ENCODE data around the gene NASP.

DNA sequence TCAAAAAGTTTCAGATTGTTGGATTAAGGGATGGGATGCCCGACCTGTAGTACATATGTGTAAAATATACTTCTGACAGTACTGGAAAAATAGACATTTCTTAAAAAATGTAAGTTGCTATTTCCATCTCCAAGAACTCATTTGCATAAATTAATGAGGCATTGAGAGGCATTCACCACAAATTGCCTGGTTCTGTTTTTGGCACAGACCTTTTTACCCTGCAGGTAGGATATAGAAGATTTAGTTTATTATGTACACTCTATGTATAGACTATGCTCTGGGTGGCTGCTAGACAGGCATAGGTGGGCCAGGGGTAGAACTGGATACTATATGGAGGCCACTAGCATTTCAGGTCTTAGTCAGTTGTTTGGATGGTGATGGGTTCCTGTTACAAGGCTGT is 32.0 kb downstream of the NASP start:
- TF ChIP-seq NFYB (CRISPR knock-in tag; conservative IDR thresholded peaks at IDR 0.05; ENCODE audit: low read depth) (no peak), TEAD1 (CRISPR knock-in tag; IDR thresholded peaks at IDR 0.05) (no peak), ETV6 (CRISPR knock-in tag; IDR thresholded peaks at IDR 0.05) (no peak), MXD4 (CRISPR knock-in tag; IDR thresholded peaks at IDR 0.05; ENCODE audit: borderline replicate concordance) (no peak), ZNF396 (CRISPR knock-in tag; IDR thresholded peaks at IDR 0.05; ENCODE audit: borderline replicate concordance) (no peak), ESRRA (CRISPR knock-in tag; IDR thresholded peaks at IDR 0.05; ENCODE audit: borderline replicate concordance) (no peak)
- TF ChIP-seq, protein P1, sequence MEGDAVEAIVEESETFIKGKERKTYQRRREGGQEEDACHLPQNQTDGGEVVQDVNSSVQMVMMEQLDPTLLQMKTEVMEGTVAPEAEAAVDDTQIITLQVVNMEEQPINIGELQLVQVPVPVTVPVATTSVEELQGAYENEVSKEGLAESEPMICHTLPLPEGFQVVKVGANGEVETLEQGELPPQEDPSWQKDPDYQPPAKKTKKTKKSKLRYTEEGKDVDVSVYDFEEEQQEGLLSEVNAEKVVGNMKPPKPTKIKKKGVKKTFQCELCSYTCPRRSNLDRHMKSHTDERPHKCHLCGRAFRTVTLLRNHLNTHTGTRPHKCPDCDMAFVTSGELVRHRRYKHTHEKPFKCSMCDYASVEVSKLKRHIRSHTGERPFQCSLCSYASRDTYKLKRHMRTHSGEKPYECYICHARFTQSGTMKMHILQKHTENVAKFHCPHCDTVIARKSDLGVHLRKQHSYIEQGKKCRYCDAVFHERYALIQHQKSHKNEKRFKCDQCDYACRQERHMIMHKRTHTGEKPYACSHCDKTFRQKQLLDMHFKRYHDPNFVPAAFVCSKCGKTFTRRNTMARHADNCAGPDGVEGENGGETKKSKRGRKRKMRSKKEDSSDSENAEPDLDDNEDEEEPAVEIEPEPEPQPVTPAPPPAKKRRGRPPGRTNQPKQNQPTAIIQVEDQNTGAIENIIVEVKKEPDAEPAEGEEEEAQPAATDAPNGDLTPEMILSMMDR (IDR thresholded peaks at IDR 0.05) = no peak
- TF ChIP-seq, protein P2, sequence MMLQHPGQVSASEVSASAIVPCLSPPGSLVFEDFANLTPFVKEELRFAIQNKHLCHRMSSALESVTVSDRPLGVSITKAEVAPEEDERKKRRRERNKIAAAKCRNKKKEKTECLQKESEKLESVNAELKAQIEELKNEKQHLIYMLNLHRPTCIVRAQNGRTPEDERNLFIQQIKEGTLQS (CRISPR knock-in tag; conservative IDR thresholded peaks at IDR 0.05) = no peak
- TF ChIP-seq, protein P3, sequence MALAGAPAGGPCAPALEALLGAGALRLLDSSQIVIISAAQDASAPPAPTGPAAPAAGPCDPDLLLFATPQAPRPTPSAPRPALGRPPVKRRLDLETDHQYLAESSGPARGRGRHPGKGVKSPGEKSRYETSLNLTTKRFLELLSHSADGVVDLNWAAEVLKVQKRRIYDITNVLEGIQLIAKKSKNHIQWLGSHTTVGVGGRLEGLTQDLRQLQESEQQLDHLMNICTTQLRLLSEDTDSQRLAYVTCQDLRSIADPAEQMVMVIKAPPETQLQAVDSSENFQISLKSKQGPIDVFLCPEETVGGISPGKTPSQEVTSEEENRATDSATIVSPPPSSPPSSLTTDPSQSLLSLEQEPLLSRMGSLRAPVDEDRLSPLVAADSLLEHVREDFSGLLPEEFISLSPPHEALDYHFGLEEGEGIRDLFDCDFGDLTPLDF (CRISPR knock-in tag; IDR thresholded peaks at IDR 0.05) = no peak

All from WTC11 (cell line).